NK-92 (cell line): ENCODE results near the gene FOLR1.

Experiments used
- DNase-seq: peaks from one replicate; lab custom pipeline; 2025; ENCODE audit not compliant: unreplicated experiment; lab: John Stamatoyannopoulos, UW

Gene FOLR1

DNA sequence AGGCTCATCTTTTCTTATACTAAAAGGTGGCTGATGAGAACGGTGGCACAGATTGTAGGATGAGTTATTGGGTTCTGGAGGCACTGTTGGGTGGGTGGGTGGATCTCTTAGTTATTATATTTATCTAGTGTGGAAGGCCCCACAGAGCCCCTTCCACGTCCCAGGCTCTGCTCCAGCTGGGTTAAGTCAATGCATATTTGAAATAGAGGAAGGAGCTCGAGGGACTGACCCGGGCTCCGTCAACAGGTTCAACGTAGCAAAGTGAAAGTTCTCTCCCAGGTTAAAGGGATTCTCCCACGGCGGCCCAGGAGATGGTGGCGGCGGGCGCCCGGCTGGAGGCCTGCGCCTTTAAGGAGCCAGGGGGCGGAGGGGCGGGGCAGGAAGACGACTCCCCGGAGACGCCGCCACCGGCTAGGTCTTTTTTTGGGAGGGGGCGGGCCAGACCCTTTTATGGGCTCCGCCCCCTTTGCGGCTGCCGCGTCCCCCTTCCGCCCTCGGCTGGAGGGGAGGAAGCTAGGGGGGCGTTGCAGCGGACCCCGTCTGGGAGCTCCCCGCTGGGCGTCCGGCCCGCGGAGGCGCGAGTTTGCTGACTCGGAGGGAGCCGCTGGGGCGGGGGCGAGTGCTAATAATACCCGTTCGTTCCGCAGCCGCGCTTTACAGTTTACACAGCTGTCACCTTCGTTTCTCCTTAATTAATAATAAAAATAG is 31.1 kb downstream of the FOLR1 start:
- no peak for DNase-seq

DNA sequence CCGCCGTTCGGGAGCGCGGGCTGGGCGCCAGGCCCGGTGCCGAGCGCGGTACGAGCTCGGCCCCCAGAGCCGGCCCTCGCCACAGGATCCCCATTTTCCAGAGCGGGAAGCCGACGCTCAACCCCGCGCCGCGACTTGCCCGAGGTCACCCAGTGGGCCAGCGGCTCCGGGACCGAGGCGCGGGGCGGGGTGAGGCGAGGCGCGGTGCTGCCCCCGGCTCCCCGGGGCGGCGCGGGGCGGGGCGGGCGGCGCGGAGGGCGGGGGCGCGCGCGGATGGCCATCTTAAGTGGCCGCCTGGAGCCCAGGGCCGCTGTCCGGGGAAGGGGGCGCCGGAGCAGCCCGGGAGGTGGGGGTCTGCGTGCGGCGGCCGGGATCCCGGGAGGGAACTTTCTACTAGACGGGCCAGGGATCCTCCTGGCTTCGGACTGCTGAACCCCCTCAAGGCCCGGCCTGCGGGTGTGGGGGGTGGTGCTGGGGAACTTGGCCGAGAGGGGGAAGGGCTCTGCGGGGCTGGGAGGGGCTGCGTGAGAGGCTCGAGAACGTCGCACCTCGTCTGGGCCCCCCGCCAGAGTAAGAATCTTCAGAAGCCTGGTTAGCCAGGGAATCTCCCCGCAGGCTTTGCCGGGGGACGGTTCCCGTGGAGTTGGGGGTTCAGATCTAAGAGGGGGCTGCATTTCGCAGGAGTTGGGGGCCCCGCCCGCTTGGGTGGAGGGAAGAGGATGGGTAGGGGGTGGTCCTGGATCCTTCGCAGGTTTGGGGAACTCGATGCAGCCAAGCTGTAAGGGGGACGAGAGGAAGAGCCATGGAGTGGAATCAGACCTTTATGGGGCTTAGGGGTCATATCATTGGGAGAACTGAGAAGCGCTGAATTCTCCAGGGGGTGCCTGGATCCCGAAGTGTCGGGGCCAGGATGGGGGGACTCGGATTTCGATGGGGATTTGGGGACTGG is 31.9 kb downstream of the FOLR1 start:
- DNase-seq = no peak

DNA sequence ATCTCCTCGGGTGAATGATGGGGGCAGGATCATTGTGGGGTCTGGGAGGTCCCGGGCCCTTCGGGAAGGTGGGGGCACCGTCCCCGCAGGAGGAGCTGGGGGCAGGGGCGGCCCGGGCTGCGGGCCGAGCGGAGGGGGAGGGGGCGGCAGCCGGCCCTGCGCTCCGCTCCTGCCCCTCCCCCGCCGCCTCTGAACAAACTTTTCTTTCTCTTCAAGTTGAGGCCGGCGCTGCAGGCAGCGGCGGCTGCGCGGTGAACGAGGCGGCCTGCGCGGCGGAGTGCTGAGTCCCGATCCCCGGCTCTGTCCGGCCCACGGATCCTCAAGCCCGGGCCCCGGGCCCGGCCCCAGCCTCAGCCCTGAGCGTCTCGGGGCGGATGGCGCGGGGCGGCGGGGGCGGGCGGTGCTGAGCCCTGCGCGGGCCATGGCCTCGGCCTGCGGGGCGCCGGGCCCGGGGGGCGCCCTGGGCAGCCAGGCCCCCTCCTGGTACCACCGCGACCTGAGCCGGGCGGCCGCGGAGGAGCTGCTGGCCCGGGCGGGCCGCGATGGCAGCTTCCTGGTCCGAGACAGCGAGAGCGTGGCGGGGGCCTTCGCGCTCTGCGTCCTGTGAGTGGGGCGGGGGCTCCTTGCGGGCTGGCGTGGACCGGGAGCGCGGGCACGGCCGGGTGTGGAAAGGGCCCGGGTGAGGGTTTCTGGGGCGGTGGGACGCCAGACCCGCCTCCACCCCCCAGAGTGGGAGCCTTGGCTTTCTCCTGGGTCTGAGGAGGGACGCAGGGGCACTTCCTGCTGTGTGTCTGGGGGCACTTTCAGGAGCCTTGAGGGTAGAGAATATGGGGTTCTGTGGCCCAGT is 32.8 kb downstream of the FOLR1 start, which contains the start of gene INPPL1:
INPPL1 (plus strand) TSS at position 204 of the 847 bp plus-strand sequence; CDS start at position 422, 218 bp downstream.
- DNase-seq = no peak

DNA sequence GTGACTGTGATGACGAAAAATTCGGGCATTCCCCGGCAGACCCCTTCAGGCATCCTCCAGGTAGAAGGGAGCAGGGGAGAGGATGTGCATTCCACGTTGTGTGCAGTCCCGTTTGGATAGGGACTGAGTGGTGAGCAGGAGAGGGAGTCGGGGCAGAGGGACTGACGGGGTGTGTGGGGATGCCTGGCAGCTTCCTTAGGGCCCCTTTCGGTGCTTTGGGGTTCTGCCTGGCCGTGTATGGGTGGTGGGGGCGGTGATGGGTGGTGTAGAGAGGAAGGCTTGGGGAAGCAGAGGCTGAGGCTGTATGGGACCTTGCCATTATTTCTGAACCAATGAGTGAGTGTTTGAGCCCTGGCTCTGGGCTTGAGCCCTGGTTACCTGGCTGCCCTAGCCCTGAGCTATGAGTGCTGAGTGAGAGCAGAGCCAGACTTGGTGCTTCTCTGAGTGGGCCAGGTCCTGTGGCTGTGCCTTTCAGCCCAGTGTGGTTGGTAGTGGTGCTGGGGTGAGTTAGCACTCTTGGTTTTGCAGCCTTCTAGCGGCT is 33.5 kb downstream of the FOLR1 start:
- DNase-seq = no peak

DNA sequence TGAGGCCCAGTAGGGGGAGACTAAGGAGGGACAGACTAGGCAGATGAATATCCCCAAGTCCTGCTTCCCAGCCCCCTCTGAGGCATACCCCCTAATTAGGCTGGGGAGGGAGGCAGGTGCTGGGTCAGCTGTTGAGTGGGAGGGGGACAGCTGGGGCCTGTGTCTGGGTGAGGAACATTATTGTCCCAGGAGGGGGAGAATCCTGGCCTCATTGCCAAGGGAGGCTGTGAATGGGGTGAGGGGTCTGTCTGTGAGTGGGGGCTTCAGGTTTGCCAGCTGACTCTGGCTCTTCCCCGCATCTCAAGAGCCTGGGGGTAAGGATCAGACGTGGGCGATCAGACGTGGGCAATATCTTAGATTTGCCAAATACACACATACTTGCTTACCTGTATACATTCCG is 34.8 kb downstream of the FOLR1 start:
- DNase-seq = no peak

DNA sequence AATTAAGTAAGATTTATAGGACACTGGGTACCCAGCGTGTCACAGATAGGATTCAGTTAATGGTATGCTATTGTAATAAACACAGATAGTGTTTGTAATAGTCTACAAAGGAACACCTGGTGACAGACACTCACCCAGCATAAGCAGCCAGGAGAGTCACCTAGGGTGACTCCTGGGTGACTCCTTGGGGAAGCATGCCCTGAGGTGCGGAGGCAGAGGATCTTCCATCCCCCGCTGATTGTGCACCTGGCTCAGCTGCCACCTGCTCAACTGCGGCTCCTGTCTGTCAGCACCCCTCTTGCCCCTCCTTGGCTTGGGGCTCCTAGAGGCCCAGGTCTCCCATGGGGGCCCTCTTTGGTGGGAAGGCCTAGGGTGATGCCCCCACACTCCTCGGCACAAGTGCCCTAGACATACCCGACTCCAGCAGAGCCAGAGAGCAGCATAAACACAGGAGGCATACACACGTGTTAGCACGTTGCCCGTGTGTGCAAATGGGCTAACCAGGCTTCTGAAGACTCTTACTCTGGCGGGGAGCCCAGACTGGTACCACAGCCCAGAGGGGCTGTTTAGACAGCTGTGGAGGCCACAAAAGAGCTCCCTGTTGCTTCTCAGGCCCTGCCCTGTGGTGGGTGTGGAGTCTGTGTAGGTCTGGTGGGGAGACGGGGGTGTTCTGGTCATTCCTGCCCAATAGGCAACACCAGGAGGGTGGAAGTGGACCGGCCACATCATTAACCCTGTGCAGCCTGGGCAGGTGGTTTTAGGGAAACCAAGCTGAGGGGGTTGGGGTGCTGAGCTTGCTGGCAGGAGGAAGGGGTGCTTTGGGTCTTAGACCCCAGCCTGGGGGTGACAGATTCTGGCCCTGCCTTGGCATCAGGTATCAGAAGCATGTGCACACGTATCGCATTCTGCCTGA is 35.6 kb downstream of the FOLR1 start:
- no peak for DNase-seq

DNA sequence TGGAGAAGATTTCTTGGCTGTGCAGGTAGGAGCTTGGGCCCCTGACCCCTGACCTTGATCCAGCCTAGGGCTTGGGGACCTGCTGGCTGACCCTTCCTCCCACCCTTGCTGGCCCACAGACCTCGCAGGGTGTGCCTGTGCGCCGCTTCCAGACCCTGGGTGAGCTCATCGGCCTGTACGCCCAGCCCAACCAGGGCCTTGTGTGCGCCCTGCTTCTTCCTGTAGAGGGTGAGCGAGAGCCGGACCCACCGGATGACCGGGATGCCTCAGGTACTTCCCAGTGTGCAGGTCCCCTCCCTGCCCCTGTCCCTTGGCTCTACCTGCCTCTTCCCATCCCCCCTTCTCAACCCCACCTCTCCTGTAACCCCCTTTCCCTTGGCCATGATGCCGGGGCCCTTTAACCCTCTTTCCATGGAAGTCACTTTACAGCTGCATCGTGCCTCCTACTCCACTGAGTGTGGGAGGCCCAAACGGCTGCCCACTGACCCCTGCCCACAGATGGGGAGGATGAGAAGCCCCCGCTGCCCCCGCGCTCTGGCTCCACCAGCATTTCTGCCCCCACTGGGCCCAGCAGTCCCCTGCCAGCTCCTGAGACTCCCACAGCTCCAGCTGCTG is 36.4 kb downstream of the FOLR1 start:
- DNase-seq = no peak

DNA sequence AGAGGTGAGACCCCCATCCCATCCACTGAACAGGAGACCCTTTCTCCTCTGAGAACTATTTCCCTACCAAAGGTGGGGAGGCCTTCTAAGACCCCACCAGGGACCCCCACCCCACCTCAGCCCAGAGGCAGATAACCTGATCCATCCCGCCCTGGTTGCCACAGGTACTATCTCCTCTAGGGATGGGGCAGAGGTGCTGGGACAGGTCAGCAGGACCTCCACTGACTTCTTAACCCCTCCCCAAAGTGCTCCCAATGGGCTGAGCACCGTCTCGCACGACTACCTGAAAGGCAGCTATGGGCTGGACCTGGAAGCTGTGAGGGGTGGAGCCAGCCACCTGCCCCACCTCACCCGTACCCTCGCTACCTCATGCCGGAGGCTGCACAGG is 36.9 kb downstream of the FOLR1 start:
- no peak for DNase-seq

DNA sequence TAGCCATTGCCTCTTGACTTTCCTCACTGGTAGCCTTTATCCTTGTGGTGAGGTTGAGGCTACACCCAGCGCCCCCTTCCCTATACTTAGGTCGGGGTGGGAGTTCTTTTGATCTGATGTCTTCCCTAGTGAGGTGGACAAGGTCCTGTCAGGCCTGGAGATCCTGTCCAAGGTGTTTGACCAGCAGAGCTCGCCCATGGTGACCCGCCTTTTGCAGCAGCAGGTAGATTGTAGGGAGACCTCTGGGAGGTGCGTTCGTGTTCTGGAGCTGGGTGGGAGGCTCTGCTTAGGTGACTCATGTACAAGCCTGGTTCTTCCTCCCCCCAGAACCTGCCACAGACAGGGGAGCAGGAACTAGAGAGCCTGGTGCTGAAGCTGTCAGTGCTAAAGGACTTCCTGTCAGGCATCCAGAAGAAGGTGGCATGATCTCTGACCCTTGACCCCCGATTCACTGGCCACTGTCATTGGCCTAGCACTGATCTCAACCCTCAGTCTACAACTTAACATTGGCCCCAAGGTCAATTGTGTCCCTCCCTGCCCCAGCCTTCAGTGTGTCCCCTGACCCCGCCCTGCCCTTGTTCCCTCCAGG is 37.5 kb downstream of the FOLR1 start:
- no peak for DNase-seq

DNA sequence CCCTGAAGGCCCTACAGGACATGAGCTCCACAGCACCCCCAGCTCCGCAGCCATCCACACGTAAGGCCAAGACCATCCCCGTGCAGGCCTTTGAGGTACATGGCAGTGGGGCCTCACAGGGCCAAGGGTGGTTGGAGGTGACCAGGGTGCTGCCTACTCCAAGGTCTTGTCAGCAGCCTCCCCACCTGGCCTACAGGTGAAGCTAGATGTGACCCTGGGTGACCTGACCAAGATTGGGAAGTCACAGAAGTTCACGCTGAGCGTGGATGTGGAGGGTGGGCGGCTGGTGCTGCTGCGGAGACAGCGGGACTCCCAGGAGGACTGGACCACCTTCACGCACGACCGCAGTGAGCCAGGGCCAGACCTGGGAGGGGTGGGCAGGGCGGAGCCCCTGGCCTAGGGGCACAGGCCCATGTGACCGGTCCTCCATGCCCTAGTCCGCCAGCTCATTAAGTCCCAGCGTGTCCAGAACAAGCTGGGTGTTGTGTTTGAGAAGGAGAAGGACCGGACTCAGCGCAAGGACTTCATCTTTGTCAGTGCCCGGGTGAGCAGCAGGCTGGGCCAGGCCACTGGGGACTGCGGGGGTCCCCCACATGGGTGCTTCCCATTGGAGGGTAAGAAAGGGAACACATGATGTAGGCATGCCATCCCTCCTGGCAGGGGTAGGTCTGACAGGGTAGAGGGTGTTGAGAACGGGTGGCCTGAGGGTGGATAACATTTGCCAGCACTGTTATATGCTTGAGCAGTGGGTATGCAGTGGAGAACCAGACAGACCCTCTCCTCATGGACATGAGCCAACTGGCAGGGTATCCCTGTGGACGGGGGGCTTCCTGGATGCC is 38.2 kb downstream of the FOLR1 start:
- no peak for DNase-seq

DNA sequence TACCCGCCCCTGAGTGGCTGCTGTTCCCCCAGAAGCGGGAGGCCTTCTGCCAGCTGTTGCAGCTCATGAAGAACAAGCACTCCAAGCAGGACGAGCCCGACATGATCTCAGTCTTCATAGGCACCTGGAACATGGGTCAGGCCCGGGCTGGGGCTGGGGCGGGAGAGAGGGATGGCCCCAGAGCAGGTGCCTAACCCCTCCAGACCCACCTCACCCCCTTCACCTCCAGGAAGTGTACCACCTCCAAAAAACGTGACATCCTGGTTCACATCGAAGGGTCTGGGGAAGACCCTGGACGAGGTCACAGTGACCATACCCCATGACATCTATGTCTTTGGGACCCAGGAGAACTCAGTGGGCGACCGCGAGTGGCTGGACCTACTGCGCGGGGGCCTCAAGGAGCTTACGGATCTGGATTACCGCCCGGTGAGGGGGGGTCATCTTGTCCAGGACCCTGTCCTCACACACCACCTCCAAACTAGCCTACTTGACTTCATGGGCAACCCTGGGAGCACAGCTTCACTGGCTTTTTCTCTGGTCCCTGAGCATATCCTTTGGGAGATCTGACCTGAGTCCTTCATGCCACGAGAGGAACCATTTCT is 38.9 kb downstream of the FOLR1 start:
- DNase-seq = no peak

DNA sequence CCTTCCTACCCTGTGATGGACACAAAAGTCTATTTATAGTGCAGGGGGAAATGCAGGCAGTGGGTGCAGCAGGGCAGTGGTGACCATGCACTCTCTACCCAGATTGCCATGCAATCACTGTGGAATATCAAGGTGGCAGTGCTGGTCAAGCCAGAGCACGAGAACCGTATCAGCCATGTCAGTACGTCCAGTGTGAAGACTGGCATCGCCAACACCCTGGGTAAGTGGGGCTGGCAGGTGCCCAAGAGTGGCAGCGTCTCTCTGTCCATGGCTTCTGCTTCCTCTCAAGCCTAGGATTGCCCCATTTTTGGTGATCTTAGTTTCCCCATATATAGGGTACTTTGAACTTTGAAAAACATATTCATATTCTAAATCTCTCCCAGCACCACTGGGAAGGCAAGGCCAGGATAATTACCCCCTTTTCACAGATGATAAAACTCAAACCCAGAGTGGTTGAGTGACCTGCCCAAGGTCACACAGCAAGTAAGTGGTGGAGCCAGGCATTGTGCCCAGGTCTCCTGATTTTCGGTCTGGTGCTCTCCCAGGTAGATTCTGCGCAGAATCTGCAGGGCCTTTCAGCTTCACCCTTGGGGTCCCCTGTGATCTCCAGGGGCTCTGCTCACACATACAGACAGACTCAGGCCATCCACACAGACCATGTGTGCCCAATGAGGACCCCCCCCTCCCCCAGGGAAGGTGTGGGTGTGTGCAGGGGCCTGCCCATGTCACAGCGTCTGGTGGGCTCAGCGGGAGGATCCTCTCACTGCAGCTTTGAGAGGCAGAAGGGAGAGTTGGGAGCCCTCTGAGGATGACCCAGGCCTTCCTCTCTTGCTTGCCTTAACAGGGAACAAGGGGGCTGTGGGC is 39.7 kb downstream of the FOLR1 start:
- DNase-seq = no peak

DNA sequence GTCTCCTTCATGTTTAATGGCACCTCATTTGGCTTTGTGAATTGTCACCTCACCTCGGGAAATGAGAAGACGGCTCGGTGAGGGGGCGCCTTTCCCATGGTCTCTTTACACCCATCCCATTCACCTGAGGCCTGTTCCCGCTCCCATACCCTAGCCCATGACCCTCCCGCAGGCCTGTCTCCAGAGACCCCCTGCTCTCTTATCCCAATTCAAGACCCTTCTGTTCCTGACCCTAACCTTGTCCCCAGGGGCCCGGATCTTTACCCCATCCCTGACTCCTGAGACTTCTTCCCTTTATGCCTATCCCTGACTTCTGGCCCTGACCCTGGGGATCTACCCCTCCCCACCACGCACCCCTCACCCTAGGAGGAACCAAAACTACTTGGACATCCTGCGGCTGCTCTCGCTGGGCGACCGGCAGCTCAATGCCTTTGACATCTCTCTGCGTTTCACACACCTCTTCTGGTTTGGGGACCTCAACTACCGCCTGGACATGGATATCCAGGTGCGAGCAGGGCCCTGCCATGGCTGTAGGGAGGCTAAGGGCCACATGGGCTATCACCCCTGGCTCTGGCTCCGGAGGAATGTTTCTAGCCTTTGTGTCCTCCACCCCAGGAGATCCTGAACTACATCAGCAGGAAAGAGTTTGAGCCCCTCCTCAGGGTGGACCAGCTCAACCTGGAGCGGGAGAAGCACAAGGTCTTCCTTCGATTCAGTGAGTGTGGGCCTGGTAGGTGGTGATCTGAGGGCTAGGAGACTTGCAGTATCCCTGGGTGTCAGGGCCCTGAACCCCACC is 40.5 kb downstream of the FOLR1 start:
- DNase-seq = no peak

DNA sequence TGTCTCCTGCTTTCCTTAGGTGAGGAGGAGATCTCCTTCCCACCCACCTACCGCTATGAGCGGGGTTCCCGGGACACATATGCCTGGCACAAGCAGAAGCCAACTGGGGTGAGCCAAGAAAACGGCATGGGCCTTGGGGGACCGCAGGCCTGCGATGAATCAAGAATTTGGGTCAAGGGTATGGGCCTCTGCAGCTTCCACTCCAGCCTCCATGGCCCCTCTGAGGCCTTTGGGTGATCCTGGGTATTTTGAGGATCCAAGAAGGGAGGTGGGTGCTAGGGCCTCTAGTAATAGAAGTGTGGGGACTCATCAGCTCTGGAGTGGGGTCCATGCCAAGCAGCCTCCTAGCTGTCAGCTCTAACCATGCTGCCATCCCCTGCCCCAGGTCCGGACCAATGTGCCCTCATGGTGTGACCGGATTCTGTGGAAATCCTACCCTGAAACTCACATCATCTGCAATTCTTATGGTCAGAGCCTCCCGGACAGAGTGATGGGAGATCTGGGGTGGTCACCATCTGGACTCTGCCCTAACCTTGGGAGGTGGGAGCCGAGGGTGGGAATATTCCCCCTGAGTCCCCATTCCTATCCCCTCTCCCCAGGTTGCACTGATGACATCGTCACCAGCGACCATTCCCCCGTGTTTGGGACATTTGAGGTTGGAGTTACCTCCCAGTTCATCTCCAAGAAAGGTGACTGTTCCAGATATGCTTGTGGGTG is 41.3 kb downstream of the FOLR1 start:
- DNase-seq = no peak

DNA sequence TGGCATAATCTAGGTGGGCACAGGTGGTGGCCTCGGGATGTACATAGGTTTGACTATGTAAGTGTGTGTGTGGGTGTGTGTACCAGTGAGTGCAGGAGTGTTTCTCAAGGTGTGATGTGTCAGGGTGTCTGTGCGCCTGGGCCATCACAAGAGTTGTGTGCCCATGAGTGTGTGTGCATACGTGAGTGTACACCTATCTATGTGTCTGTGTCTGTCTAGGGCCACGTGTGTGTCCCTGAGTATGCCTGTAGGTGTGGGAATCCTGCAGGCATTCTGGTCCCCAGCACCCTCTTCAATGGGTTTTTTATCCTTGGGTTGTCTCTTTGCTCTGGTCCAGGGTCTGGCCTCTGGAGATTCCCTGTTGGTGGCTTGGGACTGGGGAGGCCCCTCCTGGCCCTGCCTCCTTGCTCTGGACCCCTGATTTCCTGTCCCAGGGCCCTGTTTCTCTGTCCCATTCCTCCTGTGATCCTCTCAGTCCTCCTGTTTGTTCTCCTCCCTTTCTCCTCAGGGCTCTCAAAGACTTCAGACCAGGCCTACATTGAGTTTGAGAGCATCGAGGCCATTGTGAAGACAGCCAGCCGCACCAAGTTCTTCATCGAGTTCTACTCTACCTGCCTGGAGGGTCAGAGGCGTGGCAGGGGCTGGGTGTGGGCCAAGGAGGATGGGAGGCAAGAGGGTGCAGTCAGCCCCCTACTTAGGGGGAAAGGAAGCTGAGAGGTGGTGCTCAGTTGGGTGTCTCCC is 42.0 kb downstream of the FOLR1 start:
- DNase-seq = no peak
